Stimulated activated CD4-positive, alpha-beta T cell treated with anti-CD3 and anti-CD28 coated beads, TNF-alpha, amount 100 ng/mL, for 1 hour (primary cell): Measurements from ENCODE around the gene COL11A2.

Source experiments
- DNase-seq, 3 donors: peaks; one replicate each; pipeline ENCODE4 v3.0.0-alpha.2; 2020; ENCODE audit warnings: low read depth in 3 of 3, low spot score in 1 of 3

Gene COL11A2

GRCh38 chr6:33206864-33207551, 14.7 kb upstream of the COL11A2 start:
- no peak for DNase-seq

GRCh38 chr6:33206027-33206863, 14.0 kb upstream of the COL11A2 start:
- DNase-seq = no peak

DNA sequence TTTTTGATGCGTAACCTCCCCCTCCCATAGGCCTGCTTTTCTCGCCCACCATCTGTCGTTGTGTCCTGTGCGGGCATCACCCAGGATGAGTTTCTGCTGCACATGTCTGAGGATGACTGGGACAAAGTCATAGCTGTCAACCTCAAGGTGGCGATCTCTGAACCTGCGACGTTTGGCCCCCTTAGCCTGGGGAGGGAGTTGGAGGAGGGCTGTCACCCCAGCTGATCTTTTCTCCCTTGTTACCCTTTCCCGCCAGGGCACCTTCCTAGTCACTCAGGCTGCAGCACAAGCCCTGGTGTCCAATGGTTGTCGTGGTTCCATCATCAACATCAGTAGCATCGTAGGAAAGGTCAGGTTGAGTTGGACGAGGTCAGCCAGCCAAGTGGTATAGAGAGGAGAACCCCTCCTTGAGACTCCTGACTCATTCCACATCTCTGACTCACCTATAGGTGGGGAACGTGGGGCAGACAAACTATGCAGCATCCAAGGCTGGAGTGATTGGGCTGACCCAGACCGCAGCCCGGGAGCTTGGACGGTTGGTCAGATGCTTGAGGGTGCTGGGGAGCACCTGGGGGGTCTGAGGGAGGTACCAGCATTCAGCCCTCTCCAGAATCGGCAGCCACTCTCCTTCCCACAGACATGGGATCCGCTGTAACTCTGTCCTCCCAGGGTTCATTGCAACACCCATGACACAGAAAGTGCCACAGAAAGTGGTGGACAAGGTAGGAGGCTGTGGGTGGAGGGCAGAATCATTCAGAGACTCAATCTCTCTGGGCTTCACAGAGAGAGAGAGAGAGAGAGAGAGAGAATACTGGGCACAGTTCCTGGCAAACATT, 13.1 kb upstream of the COL11A2 start:
- DNase-seq = peak in 1 of 3 donors; percentile 27

GRCh38 chr6:33204415-33205190, 12.3 kb upstream of the COL11A2 start, which contains the start of gene HSD17B8:
Gene HSD17B8 (plus strand): TSS chr6:33204655. CDS start chr6:33204669, 14 bp downstream.
- DNase-seq = peak; percentile 68 to 84 (median 69)

DNA sequence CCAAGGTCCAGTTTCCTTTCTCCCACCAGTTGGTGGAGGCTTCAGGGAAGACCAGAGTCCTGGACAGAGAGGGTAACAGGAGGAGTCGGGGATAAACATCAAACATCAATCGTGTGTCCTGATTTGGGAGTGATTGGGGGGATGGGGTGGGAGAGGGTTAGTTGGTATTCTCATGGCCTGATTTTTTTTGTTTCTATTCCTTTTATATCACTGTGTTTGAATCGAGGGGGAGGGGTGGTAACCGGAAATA, 11.8 kb upstream of the COL11A2 start:
- no peak for DNase-seq

DNA sequence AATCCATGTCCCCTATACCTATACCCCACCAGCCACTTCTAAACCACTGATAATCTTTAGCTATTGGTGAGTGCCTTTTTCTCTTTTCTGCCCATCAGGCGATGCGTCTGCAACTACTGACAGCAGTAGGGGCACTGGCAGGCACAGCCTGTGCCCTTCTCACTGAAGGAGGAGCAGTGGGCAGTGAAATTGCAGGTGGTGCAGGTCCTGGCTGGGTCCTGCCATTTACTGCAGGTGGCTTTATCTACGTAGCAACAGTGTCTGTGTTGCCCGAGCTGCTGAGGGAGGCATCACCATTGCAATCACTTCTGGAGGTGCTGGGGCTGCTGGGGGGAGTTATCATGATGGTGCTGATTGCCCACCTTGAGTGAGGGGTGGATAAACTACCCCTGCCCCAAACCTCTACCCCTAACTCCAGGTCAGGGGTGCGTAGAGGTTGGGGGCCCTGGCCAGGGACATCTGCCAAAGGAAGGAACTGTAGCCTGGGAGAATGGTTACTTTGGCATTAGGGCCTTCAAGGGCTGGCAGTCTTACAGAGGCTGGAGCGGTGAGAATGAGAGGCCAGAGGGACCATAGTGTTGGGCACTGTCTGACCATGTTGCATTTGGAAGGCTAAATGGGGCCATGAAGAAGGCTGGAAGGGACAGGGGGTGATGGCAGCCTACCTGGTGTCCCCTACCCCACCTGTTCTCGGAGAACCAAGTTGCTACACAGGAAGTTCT, 11.3 kb upstream of the COL11A2 start:
- DNase-seq = no peak

- no peak for DNase-seq
Observed at GRCh38 chr6:33202799-33203198, 10.5 kb upstream of the COL11A2 start.

DNA sequence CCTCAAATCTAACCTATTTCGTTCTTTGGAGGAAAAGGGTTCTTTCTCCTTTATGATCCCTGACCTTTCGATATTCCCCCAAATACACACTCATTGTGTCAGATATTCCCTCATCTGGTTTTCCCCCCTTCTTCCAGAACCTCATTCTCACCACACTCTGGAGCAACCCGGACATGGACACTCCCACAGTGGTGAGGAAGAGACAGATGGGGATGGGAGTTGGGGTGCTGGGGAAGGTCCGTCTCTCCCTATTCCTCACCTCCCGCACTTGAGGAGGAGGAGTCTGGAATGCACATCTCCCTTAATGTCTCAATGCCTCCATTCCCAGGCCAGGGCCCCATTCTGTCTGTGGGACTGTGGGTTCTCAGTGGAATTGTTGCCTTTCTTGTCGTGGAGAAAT, 9.7 kb upstream of the COL11A2 start:
- no peak for DNase-seq

DNA sequence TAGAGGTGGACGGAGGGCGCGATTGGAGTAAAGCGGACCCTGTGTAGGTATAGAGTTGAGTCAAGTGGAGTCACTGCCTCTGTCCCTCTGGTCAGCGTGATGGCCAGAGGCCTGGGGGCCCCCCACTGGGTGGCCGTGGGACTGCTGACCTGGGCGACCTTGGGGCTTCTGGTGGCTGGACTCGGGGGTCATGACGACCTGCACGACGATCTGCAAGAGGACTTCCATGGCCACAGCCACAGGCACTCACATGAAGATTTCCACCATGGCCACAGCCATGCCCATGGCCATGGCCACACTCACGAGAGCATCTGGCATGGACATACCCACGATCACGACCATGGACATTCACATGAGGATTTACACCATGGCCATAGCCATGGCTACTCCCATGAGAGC, 8.9 kb upstream of the COL11A2 start:
- no peak for DNase-seq

DNA sequence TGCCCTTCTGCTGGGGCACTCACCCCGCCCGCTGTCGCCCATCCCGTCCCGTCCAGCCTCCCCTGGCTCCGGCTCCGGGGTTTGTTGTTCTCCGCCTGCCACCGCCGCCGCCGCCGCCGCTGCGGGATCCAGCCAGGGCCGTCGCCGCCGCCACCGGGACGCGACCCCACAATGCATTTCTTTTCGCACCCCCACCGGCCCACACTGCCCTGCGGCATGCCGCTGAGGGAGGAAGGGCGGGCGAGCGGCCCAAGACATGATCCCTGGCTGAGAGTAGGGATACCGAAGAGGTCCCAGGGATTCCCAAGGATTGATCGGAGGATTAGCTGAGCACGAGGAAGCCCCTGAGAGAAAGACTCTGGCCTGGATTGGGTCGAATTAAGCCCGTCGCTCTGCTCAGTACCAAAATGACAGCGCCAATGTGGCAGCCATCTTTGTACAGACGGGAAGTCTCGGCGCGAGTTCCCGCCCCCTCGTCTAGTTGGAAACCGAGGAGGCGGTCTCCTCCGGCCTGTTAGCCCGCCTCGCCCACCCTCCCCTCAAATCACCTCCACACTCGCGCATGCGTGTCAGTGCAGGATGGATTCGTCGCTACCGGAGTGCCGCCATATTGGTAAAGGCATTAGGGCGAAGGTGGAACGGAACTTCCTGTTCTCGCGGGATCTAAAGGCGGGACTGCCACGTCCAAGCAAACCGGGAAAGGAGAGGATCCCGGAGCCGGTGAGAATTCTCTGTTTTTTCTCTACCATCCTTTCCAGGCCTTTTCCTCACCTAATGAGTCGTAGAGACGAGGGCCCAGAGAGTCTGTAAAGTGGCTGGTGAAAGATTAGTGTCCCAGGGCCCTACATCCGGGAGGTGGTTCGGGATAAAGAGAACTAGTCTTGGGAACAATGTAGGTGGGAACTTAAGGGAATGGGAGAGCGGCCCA, 8.2 kb upstream of the COL11A2 start, which contains the start of the genes RXRB and SLC39A7:
RXRB (minus strand) TSS at position 447 of the 928 bp plus-strand sequence; CDS start at position 258, 189 bp downstream.
SLC39A7 (plus strand) TSS at position 649 of the 928 bp plus-strand sequence. CDS start 379 bp downstream, outside the sequence.
- DNase-seq = peak; percentile 94 to 99 (median 98)

- DNase-seq = peak; percentile 27 to 56 (median 38)
Observed at GRCh38 chr6:33199687-33200218, 7.5 kb upstream of the COL11A2 start.

DNA sequence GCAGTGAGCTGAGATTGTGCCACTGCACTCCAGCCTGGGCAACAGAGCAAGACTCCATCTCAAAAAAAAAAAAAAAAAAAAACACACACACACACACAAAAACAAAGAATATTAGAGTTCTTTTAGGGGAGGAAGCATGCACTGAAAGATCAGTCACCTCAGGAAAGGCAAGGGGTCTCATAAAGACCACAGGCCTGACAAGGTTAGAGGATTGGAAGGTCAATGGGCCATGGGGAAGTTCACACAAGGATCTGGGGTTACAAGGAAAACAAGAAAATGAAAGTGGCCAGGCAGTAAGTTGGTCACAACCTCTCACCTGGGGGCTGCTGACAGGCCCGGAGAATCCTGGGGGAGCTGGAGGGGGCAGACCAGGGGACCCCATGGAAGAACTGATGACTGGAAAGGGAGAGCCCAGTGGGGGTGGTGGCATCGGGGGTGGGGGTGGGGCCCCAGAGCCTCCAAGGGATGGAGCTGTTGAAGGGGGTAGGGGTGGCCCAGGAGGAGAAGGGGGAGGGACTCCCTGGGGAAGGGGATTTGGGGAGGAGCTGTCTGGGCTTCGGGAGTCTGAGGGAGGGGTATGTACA, 6.7 kb upstream of the COL11A2 start:
- DNase-seq = no peak

- no peak for DNase-seq
Observed at GRCh38 chr6:33198159-33198852, 6.0 kb upstream of the COL11A2 start.

DNA sequence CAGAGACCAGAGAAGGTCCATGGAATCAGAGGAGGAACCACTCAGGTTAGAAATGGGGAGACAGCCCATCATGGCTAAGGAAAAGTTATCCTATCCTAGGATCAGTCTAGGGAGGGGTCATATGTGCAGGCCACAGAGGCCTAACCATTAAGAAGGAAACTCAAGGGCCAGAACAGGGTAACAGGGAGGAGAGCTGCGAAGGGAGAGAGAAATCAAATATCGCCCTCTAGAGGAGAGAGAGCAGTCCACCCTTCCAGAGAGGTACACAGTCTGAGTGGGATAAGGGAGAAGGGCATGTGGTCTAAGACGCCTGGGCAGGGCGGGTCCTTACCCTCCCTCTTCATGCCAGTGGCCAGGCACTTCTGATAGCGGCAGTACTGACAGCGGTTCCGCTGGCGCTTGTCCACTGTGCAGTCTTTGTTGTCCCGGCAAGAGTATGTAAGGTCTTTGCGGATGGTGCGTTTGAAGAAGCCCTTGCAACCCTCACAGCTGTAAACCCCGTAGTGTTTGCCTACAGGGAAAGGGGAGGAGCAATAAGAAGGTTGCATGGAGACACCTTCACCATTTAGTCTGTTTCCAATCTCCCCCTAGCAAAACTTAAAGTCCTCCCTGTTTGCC, 5.3 kb upstream of the COL11A2 start:
- no peak for DNase-seq

GRCh38 chr6:33195304-33196165, 3.3 kb upstream of the COL11A2 start:
- no peak for DNase-seq

DNA sequence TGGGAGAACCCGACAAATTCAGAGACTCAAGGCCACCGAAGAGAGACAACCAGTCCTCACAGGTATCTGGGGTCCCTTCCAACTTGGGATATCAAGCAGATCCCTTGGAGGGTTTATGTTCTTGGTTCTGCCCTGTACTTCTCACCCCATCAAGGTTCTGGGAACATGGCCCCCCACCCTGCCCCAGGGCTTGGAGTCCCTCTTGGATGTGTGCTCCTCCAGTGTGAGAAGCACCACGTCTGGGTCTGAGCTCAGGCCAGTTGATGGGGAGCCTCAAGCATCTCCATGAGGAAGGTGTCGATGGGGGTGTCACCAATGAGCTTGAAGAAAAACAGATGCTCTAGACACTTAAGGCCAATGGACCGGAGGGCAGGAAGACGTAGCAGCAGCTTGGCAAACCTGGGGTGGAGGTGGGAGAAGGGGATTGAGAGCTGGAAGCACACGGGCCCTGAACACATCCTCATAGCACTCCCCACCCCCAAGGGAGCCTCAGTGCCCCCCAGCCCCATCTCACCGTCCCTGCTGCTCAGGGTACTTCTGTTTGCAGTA, 2.2 kb upstream of the COL11A2 start:
- DNase-seq = no peak
